Activated T-cell treated with anti-CD3 and anti-CD28 coated beads for 4 hours (primary cell): ENCODE measurements around the gene SDHA.
"Not testable (repeated sequence)": the region's sequence is repeated elsewhere in the genome, so short reads cannot be mapped to it uniquely, and the experiment has no call there.

Source experiments
- DNase-seq: peaks from one replicate; pipeline ENCODE4 v3.0.0-alpha.2; 2020

Gene SDHA

GRCh38 chr5:186091-187041, 31.8 kb upstream of the SDHA start:
- DNase-seq: no peak

- DNase-seq: no peak
Observed at GRCh38 chr5:187042-187431, 31.1 kb upstream of the SDHA start.

GRCh38 chr5:187617-188451, 30.3 kb upstream of the SDHA start:
- no peak for DNase-seq

GRCh38 chr5:188488-189481, 29.3 kb upstream of the SDHA start:
- DNase-seq: peak; percentile 83

- no peak for DNase-seq
Observed at GRCh38 chr5:189486-189885, 28.6 kb upstream of the SDHA start.

GRCh38 chr5:189976-190365, 28.1 kb upstream of the SDHA start:
- no peak for DNase-seq

GRCh38 chr5:190366-191035, 27.6 kb upstream of the SDHA start:
- DNase-seq: no peak

- DNase-seq: no peak
Observed at GRCh38 chr5:191036-191948, 26.8 kb upstream of the SDHA start, which contains the start of gene LRRC14B. Gene LRRC14B, plus strand, starts transcription at chr5:191495. Its CDS starts 44 bp downstream, at chr5:191539.

GRCh38 chr5:191949-192690, 26.0 kb upstream of the SDHA start:
- no peak for DNase-seq

- no peak for DNase-seq
Observed at GRCh38 chr5:192691-192969, 25.5 kb upstream of the SDHA start.

- no peak for DNase-seq
Observed at GRCh38 chr5:192970-193831, 24.9 kb upstream of the SDHA start.

GRCh38 chr5:194102-194501, 24.0 kb upstream of the SDHA start:
- no peak for DNase-seq

GRCh38 chr5:194603-195209, 23.4 kb upstream of the SDHA start:
- no peak for DNase-seq

GRCh38 chr5:195401-196160, 22.5 kb upstream of the SDHA start:
- no peak for DNase-seq

- DNase-seq: no peak
Observed at GRCh38 chr5:196350-196749, 21.8 kb upstream of the SDHA start.

GRCh38 chr5:197031-197430, 21.1 kb upstream of the SDHA start:
- not testable (repeated sequence) for DNase-seq

- DNase-seq: no peak
Observed at GRCh38 chr5:197892-198489, 20.1 kb upstream of the SDHA start.
